Vagina (tissue), 2 donors: Measurements from ENCODE around the gene PKD2L2. TPM values are rescaled to one million over a fixed set of nuclear protein-coding genes. Genes with fewer than 3 reads are reported as not detected.

ENCODE experiments used
- DNase-seq, 2 donors: peaks; one replicate each; pipeline ENCODE4 v3.0.0-alpha.2; 2017; ENCODE audit errors: extremely low spot score in 2 of 2
- H3K27ac ChIP-seq: fragments of 200-600 bp; sonication (generic); one replicate; pipeline ENCODE4 v1.5.1; 2019
- H3K27me3 ChIP-seq: fragments of 200-600 bp; sonication (generic); one replicate; pipeline ENCODE4 v1.5.1; 2019
- H3K36me3 ChIP-seq, 2 donors: fragments of 200-600 bp; sonication (generic); one replicate each; pipeline ENCODE4 v1.5.1; 2017 to 2019
- H3K4me1 ChIP-seq: fragments of 200-600 bp; sonication (generic); one replicate; pipeline ENCODE4 v1.5.1; 2019
- H3K4me3 ChIP-seq, 2 donors: fragments of 200-600 bp; sonication (generic); 1 replicate in 1 of 2; 2 replicates in 1 of 2; pipeline ENCODE4 v1.5.1; 2016 to 2019
- H3K9me3 ChIP-seq: fragments of 200-600 bp; sonication (generic); one replicate; pipeline ENCODE4 v1.5.1; 2019
- CTCF ChIP-seq, 3 experiments: fragments of 450-650 bp in 2 of 3; fragments of 200-600 bp in 1 of 3; sonication (generic) in 1 of 3; IDR thresholded peaks; one replicate each; pipeline ENCODE4 v1.5.1; 2017 to 2019; ENCODE audit warnings: antibody characterized with exemption in 3 of 3, mild to moderate bottlenecking in 2 of 3, moderate library complexity in 2 of 3
- POLR2A ChIP-seq, 2 donors: fragments of 450-650 bp; IDR thresholded peaks; one replicate each; pipeline ENCODE4 v1.6.1; 2017; ENCODE audit warnings: antibody characterized with exemption in 2 of 2, mild to moderate bottlenecking in 2 of 2, moderate library complexity in 2 of 2
- POLR2AphosphoS5 ChIP-seq, 2 donors: sonication (generic); formaldehyde crosslinking; IDR thresholded peaks; one replicate each; pipeline ENCODE4 v1.9.0; 2017; ENCODE audit warnings: antibody characterized with exemption in 2 of 2, mild to moderate bottlenecking in 2 of 2, low read depth in 1 of 2; ENCODE audit not compliant: insufficient read depth in 1 of 2
- intact Hi-C: fragments of 100-400 bp; cut with DNase I; formaldehyde crosslinking; loops from one replicate; pipeline ENCODE4 v1.15.1; 2023
- total RNA-seq: library from RNA; depleted of rRNA; stranded (reverse); fragments of >200 nt; gene quantifications from one replicate; pipeline ENCODE4 v1.2.3, GENCODE V29; 2016

Gene PKD2L2
- total RNA-seq, 1 donor from 2014 or later, result not detected

- H3K27ac ChIP-seq, result no peak overlapping the region
- H3K27me3 ChIP-seq, result no peaks in the 10 kb centered on the region
- no peak overlapping the region for H3K4me3 ChIP-seq
- no peaks in the 10 kb centered on the region for H3K4me1 ChIP-seq
- intact Hi-C loops, result no loop called here
- H3K9me3 ChIP-seq, result no peaks in the 10 kb centered on the region
- TF ChIP-seq CTCF (IDR thresholded peaks at IDR 0.05) (no peak), POLR2A (IDR thresholded peaks at IDR 0.05) (no peak), POLR2AphosphoS5 (IDR thresholded peaks at IDR 0.05; ENCODE audit: insufficient read depth in 1 of 2, low read depth in 1 of 2) (no peak)
- no peak for DNase-seq
- peaks cover 0 to 78% of the 10 kb centered on the region in 2 donors for H3K36me3 ChIP-seq
These were observed 56.6 kb downstream of the PKD2L2 start for GRCh38 chr5:137945825-137946224.

- Histone ChIP-seq H3K27me3 (no peaks in the 10 kb centered on the region), H3K4me3 (no peak overlapping the region), H3K4me1 (peaks cover 18% of the 10 kb centered on the region), H3K9me3 (no peaks in the 10 kb centered on the region), H3K27ac (peak overlapping the region; percentile 73), H3K36me3 (peaks cover 0 to 26% of the 10 kb centered on the region in 2 donors)
- no peak for DNase-seq
- intact Hi-C loops, result no loop called here
- TF ChIP-seq POLR2AphosphoS5 (IDR thresholded peaks at IDR 0.05; ENCODE audit: insufficient read depth in 1 of 2, low read depth in 1 of 2), result peak in 1 of 2 donors; percentile 68
- TF ChIP-seq CTCF (IDR thresholded peaks at IDR 0.05), result no peak
- no peak for TF ChIP-seq POLR2A (IDR thresholded peaks at IDR 0.05)
These were observed 65.0 kb downstream of the PKD2L2 start for GRCh38 chr5:137954131-137954879.

- Histone ChIP-seq H3K4me1 (peaks cover 18% of the 10 kb centered on the region), H3K9me3 (no peaks in the 10 kb centered on the region), H3K36me3 (peaks cover 0 to 6% of the 10 kb centered on the region in 2 donors), H3K27me3 (no peaks in the 10 kb centered on the region), H3K27ac (no peak overlapping the region), H3K4me3 (no peak overlapping the region)
- intact Hi-C loops, result no loop called here
- TF ChIP-seq POLR2AphosphoS5 (IDR thresholded peaks at IDR 0.05; ENCODE audit: insufficient read depth in 1 of 2, low read depth in 1 of 2), result no peak
- no peak for TF ChIP-seq CTCF (IDR thresholded peaks at IDR 0.05)
- no peak for DNase-seq
These were observed 68.7 kb downstream of the PKD2L2 start for GRCh38 chr5:137957948-137958347.

- intact Hi-C loops, result no loop called here
- H3K4me3 ChIP-seq, result no peak overlapping the region
- no peaks in the 10 kb centered on the region for H3K27me3 ChIP-seq
- peaks cover 8% of the 10 kb centered on the region for H3K4me1 ChIP-seq
- no peak for DNase-seq
- no peaks in the 10 kb centered on the region for H3K9me3 ChIP-seq
- no peak overlapping the region for H3K27ac ChIP-seq
- H3K36me3 ChIP-seq, result peaks cover 0 to 8% of the 10 kb centered on the region in 2 donors
- TF ChIP-seq CTCF (IDR thresholded peaks at IDR 0.05) (no peak), POLR2A (IDR thresholded peaks at IDR 0.05) (no peak), POLR2AphosphoS5 (IDR thresholded peaks at IDR 0.05; ENCODE audit: insufficient read depth in 1 of 2, low read depth in 1 of 2) (no peak)
These were observed 70.2 kb downstream of the PKD2L2 start for GRCh38 chr5:137959488-137959887.

GRCh38 chr5:137960141-137960540 is 70.9 kb downstream of the PKD2L2 start:
- intact Hi-C loops, result no loop called here

More at GRCh38 chr5:137960141-137960540, 70.9 kb downstream of the PKD2L2 start:
- no peak for TF ChIP-seq POLR2A (IDR thresholded peaks at IDR 0.05)
- TF ChIP-seq CTCF (IDR thresholded peaks at IDR 0.05), result no peak
- no peak for TF ChIP-seq POLR2AphosphoS5 (IDR thresholded peaks at IDR 0.05; ENCODE audit: insufficient read depth in 1 of 2, low read depth in 1 of 2)
- Histone ChIP-seq H3K27me3 (no peaks in the 10 kb centered on the region), H3K9me3 (no peaks in the 10 kb centered on the region), H3K4me1 (peaks cover 8% of the 10 kb centered on the region), H3K27ac (no peak overlapping the region), H3K36me3 (peaks cover 0 to 8% of the 10 kb centered on the region in 2 donors), H3K4me3 (no peak overlapping the region)
- no peak for DNase-seq
